GM12878 (cell line): ENCODE measurements around the gene DESI2. TPM values are rescaled to one million over a fixed set of nuclear protein-coding genes. Genes with fewer than 3 reads are reported as not detected.

Source experiments
- CBFB ChIP-seq: IDR thresholded peaks from 2 replicates; pipeline ENCODE4 v1.6.1; 2016; ENCODE audit warnings: antibody characterized with exemption, low read depth
- CEBPB ChIP-seq, 2 experiments: fragments of 150-350 bp in 1 of 2; IDR thresholded peaks; 2 replicates each; pipeline ENCODE4 v1.6.1; 2012 to 2014; ENCODE audit warnings: low read depth in 2 of 2, low read length in 2 of 2, borderline replicate concordance in 1 of 2, inconsistent platforms in 1 of 2
- NFYA ChIP-seq: IDR thresholded peaks from 2 replicates; pipeline ENCODE4 v1.6.1; 2011; ENCODE audit warnings: low read depth, mild to moderate bottlenecking, low read length, improper control_type of control experiment, borderline replicate concordance
- SIN3A ChIP-seq: IDR thresholded peaks from 2 replicates; pipeline ENCODE4 v1.6.1; 2012; ENCODE audit warnings: low read depth, low read length, improper control_type of control experiment
- SMAD5 ChIP-seq: IDR thresholded peaks from 2 replicates; pipeline ENCODE4 v1.6.1; 2016; ENCODE audit warnings: antibody characterized with exemption, low read depth
- polyA plus RNA-seq, 11 experiments: library from polyadenylated mRNA; depleted of rRNA in 4 of 11; unstranded in 6 of 11; stranded (reverse) in 5 of 11; fragments of >200 nt; fragmentation: Nextera tagmentation in 4 of 11; fragmentation: Illumina TruSeq in 1 of 11; extraction: Ambion mirVana in 4 of 11; extraction: Trizol in 1 of 11; gene quantifications; 1 replicate in 1 of 11; 2 replicates in 10 of 11; pipeline versions ENCODE4 v1.2.1 to v1.2.3, GENCODE V29; 2011 to 2016; ENCODE audit warnings: inconsistent platforms in 2 of 11, missing spikeins in 2 of 11, low read depth in 1 of 11
- total RNA-seq, 4 experiments: library from RNA; depleted of rRNA in 3 of 4; stranded (reverse); fragments of >200 nt in 3 of 4; fragmentation: Illumina TruSeq in 1 of 4; extraction: Trizol in 1 of 4; gene quantifications; 2 replicates each; pipeline versions ENCODE4 v1.2.1 to v1.2.3, GENCODE V29; 2013 to 2021
- TF ChIP-seq, protein P1 (sequence below): IDR thresholded peaks from 2 replicates; pipeline ENCODE4 v1.6.1; 2012; ENCODE audit warnings: improper control_type of control experiment, low read depth, low read length; ENCODE audit not compliant: insufficient replicate concordance
- TF ChIP-seq, protein P2 (sequence below): fragments of 450-650 bp; conservative IDR thresholded peaks from 2 replicates; pipeline ENCODE4 v1.6.1; 2017; ENCODE audit warnings: mild to moderate bottlenecking, moderate library complexity

DESI2 gene
- total and polyA plus RNA-seq, 10 of the 15 experiments (the other 5 are each of a cell fraction or from before 2014, with no cell fraction given): 6.2 to 21.5 (median 17.3) TPM

DNA sequence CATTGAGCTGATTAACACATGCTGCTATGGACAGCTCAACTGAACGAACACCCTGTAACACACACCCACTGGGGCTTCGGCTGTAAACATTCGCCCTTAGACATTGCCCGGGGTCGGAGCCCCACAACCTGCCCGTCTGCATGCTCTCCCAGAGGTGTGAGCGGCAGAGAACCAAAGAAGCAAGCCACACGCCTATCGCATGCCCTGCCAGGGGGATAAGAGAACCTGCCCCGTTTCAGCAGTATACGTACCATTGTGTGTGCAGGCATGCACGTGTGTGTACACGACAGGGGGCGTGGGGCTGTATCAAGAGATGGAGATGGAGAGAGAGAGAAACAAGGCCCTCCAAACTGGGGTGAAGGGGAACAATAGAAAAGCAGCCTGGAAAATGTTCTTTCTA lies 9.9 kb upstream of the DESI2 start (continued):
- TF ChIP-seq, protein P1, sequence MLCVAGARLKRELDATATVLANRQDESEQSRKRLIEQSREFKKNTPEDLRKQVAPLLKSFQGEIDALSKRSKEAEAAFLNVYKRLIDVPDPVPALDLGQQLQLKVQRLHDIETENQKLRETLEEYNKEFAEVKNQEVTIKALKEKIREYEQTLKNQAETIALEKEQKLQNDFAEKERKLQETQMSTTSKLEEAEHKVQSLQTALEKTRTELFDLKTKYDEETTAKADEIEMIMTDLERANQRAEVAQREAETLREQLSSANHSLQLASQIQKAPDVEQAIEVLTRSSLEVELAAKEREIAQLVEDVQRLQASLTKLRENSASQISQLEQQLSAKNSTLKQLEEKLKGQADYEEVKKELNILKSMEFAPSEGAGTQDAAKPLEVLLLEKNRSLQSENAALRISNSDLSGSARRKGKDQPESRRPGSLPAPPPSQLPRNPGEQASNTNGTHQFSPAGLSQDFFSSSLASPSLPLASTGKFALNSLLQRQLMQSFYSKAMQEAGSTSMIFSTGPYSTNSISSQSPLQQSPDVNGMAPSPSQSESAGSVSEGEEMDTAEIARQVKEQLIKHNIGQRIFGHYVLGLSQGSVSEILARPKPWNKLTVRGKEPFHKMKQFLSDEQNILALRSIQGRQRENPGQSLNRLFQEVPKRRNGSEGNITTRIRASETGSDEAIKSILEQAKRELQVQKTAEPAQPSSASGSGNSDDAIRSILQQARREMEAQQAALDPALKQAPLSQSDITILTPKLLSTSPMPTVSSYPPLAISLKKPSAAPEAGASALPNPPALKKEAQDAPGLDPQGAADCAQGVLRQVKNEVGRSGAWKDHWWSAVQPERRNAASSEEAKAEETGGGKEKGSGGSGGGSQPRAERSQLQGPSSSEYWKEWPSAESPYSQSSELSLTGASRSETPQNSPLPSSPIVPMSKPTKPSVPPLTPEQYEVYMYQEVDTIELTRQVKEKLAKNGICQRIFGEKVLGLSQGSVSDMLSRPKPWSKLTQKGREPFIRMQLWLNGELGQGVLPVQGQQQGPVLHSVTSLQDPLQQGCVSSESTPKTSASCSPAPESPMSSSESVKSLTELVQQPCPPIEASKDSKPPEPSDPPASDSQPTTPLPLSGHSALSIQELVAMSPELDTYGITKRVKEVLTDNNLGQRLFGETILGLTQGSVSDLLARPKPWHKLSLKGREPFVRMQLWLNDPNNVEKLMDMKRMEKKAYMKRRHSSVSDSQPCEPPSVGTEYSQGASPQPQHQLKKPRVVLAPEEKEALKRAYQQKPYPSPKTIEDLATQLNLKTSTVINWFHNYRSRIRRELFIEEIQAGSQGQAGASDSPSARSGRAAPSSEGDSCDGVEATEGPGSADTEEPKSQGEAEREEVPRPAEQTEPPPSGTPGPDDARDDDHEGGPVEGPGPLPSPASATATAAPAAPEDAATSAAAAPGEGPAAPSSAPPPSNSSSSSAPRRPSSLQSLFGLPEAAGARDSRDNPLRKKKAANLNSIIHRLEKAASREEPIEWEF: no peak
- TF ChIP-seq SMAD5 (no peak), SIN3A (no peak), NFYA (no peak), CEBPB (IDR thresholded peaks at IDR 0.05; ENCODE audit: borderline replicate concordance in 1 of 2, low read depth in 2 of 2, low read length in 2 of 2) (no peak), CBFB (no peak)
- TF ChIP-seq, protein P2, sequence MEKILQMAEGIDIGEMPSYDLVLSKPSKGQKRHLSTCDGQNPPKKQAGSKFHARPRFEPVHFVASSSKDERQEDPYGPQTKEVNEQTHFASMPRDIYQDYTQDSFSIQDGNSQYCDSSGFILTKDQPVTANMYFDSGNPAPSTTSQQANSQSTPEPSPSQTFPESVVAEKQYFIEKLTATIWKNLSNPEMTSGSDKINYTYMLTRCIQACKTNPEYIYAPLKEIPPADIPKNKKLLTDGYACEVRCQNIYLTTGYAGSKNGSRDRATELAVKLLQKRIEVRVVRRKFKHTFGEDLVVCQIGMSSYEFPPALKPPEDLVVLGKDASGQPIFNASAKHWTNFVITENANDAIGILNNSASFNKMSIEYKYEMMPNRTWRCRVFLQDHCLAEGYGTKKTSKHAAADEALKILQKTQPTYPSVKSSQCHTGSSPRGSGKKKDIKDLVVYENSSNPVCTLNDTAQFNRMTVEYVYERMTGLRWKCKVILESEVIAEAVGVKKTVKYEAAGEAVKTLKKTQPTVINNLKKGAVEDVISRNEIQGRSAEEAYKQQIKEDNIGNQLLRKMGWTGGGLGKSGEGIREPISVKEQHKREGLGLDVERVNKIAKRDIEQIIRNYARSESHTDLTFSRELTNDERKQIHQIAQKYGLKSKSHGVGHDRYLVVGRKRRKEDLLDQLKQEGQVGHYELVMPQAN: no peak
